ENCODE data around the gene PLEKHG7. TPM values are rescaled to one million over a fixed set of nuclear protein-coding genes. Genes with fewer than 3 reads are reported as not detected.

PLEKHG7 gene
- total and polyA plus RNA-seq, 9 of the 15 experiments (the other 6 are each of a cell fraction or from before 2014, with no cell fraction given) = 0.03 TPM; not detected in 8

DNA sequence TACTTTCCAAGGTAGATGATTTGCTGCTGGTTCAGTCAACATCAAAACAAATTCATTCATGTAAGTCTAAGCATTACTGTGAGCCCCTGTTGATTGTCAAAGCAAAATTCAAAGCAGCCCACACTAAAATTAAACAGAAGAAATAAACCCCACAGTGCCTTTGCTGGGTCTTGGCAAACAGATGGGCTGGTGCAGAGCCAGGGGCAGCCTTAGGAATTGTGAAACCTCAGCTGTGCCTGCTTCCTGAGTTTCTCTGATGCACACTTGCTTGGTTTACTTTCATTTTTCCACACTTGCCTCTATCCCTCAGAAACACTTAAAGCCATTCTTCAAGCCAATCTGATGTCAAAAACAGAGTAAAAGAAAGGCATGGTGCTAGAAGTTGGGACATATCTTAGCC is 6.6 kb upstream of the PLEKHG7 start:
- no peaks in the 10 kb centered on the region for H3K9me3 ChIP-seq (replicated peaks; ENCODE audit: control insufficient read depth, insufficient read depth, low read depth, low read length)
- H3K36me3 ChIP-seq (ENCODE audit: control insufficient read depth, insufficient read depth, low read length) = no peaks in the 10 kb centered on the region
- H3K4me1 ChIP-seq (replicated peaks in 1 of 2; ENCODE audit: control insufficient read depth in 2 of 2, insufficient read depth in 2 of 2, low read length in 2 of 2) = no peaks in the 10 kb centered on the region
- H3K27me3 ChIP-seq (ENCODE audit: control insufficient read depth in 2 of 2, insufficient read depth in 2 of 2, low read length in 2 of 2) = peaks cover 2 to 4% of the 10 kb centered on the region in 2 experiments; a peak in 2 of 5 replicates
- TF ChIP-seq, protein P1, sequence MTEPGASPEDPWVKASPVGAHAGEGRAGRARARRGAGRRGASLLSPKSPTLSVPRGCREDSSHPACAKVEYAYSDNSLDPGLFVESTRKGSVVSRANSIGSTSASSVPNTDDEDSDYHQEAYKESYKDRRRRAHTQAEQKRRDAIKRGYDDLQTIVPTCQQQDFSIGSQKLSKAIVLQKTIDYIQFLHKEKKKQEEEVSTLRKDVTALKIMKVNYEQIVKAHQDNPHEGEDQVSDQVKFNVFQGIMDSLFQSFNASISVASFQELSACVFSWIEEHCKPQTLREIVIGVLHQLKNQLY (CRISPR knock-in tag; conservative IDR thresholded peaks at IDR 0.05) = no peak
- TF ChIP-seq SMAD3 (CRISPR knock-in tag; conservative IDR thresholded peaks at IDR 0.05) = no peak
- no peak for TF ChIP-seq E2F3 (CRISPR knock-in tag; IDR thresholded peaks at IDR 0.05)
- TF ChIP-seq SNIP1 (IDR thresholded peaks at IDR 0.05; ENCODE audit: low read depth) = no peak
- no peak for TF ChIP-seq ZC3H4 (CRISPR knock-in tag; IDR thresholded peaks at IDR 0.05; ENCODE audit: borderline replicate concordance)
- TF ChIP-seq NFYB (IDR thresholded peaks at IDR 0.05; ENCODE audit: extremely low read depth, insufficient read length) = no peak
- no peak for TF ChIP-seq MYNN (IDR thresholded peaks at IDR 0.05)
- TF ChIP-seq MYNN (CRISPR knock-in tag; IDR thresholded peaks at IDR 0.05) = no peak
- no peak for TF ChIP-seq ZNF431 (CRISPR knock-in tag; IDR thresholded peaks at IDR 0.05)
- no peak for TF ChIP-seq SUPT5H (IDR thresholded peaks at IDR 0.05)
- TF ChIP-seq OTX1 (CRISPR knock-in tag; IDR thresholded peaks at IDR 0.05) = no peak
- TF ChIP-seq, protein P2, sequence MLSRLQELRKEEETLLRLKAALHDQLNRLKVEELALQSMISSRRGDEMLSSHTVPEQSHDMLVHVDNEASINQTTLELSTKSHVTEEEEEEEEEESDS (CRISPR knock-in tag; IDR thresholded peaks at IDR 0.05) = no peak
- TF ChIP-seq NCOA1 (IDR thresholded peaks at IDR 0.05; ENCODE audit: low read depth) = no peak
- H3K9ac ChIP-seq (ENCODE audit: insufficient read depth in 1 of 2, low read depth in 2 of 2, low read length in 2 of 2) = no peak overlapping the region
- ChIA-PET POLR2A (interaction anchor here (0.7 kb wide), 1 partner anchor 10 kb away, joined by 3 read pairs; no protein-coding TSS in a partner anchor), CTCF (ENCODE audit: low intra/inter-chr PET ratio) (no interaction called here)
- in situ Hi-C loops (cut with MboI) = no loop called here
- ATAC-seq = no peak
- BruUV-seq (replicated peaks) = no TSS peak
- FAIRE-seq = no peak
- intact Hi-C loops (cut with micrococcal nuclease) = no loop called here
- H3K4me3 ChIP-seq = no peak overlapping the region
- no peak for DNase-seq (ENCODE audit: extremely low read depth in 1 of 4, low spot score in 3 of 4)
- H2AFZ ChIP-seq (ENCODE audit: low read depth, low read length) = no peak overlapping the region
- H3K4me2 ChIP-seq (ENCODE audit: insufficient read depth, low read length) = no peak overlapping the region
- H4K20me1 ChIP-seq (replicated peaks; ENCODE audit: control insufficient read depth, insufficient read depth, low read length) = no peaks in the 10 kb centered on the region
- H3K9me1 ChIP-seq (ENCODE audit: control insufficient read depth, insufficient read depth, low read length) = no peaks in the 10 kb centered on the region
- H3K27ac ChIP-seq (ENCODE audit: extremely low read depth, low read depth, low read length) = no peak overlapping the region
- no peaks in the 10 kb centered on the region for H3K79me2 ChIP-seq (ENCODE audit: control insufficient read depth, insufficient read depth, low read length)
